GM12873 (cell line): ENCODE data around the gene STK38L.

Experiments used
- CTCF ChIP-seq: IDR thresholded peaks from 2 replicates; pipeline ENCODE4 v1.5.1; 2012; ENCODE audit warnings: low read depth, mild to moderate bottlenecking, moderate library complexity, low read length, control low read depth; ENCODE audit not compliant: insufficient read depth; ENCODE audit errors: missing control alignments

The STK38L gene

GRCh38 chr12:27324530-27324929 lies 80.4 kb downstream of the STK38L start:
- no peak for TF ChIP-seq CTCF

- no peak for TF ChIP-seq CTCF
Observed at GRCh38 chr12:27330846-27331245, 86.8 kb downstream of the STK38L start.

- TF ChIP-seq CTCF: no peak
Observed at GRCh38 chr12:27331291-27331926, 87.3 kb downstream of the STK38L start.

GRCh38 chr12:27331927-27332324 lies 87.8 kb downstream of the STK38L start:
- TF ChIP-seq CTCF: no peak

GRCh38 chr12:27332407-27332713 lies 88.3 kb downstream of the STK38L start:
- no peak for TF ChIP-seq CTCF

GRCh38 chr12:27332714-27333402 lies 88.8 kb downstream of the STK38L start, which contains the start of gene BMAL2:
Gene BMAL2, plus strand, starts transcription at chr12:27332836. Its CDS starts 237 bp downstream, at chr12:27333073.
- no peak for TF ChIP-seq CTCF

GRCh38 chr12:27333403-27334009 lies 89.4 kb downstream of the STK38L start:
- TF ChIP-seq CTCF: no peak
